Ovary (tissue), 3 donors: ENCODE data around the gene FOXE1.

Source experiments
- EP300 ChIP-seq: sonication (generic); formaldehyde crosslinking; IDR thresholded peaks from one replicate; pipeline ENCODE4 v1.6.1; 2017; ENCODE audit warnings: antibody characterized with exemption
- POLR2A ChIP-seq: fragments of 450-650 bp; IDR thresholded peaks from one replicate; pipeline ENCODE4 v1.6.1; 2017; ENCODE audit warnings: antibody characterized with exemption, mild to moderate bottlenecking, moderate library complexity
- TF ChIP-seq, protein P1 (sequence below), 3 donors: fragments of 450-650 bp in 2 of 3; fragments of 200-600 bp in 1 of 3; IDR thresholded peaks; one replicate each; pipeline versions ENCODE4 v1.5.1 to v1.8.0; 2016 to 2022; ENCODE audit warnings: antibody characterized with exemption in 3 of 3, mild to moderate bottlenecking in 1 of 3
- donor health status: DM: no; HTN: no; CAD: no.

DNA sequence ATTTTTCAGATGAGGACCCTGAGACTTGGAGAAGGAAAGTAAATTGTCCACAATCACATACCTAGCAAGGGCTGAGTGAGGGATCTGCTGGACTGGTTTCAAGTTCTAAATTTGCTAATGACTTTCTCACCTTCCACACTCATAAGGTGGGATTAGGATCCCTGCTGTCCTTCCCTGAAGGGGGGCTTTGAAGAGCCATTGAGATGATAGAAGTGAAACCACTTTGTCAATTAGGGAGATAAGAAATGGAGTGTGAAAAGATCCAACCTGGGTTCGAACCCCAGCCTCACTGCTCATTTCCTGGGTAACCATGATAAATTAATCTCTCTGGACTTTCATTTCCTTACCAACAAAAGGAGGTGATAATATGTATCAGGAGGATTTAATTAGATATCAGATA lies 32.7 kb upstream of the FOXE1 start:
- TF ChIP-seq, protein P1, sequence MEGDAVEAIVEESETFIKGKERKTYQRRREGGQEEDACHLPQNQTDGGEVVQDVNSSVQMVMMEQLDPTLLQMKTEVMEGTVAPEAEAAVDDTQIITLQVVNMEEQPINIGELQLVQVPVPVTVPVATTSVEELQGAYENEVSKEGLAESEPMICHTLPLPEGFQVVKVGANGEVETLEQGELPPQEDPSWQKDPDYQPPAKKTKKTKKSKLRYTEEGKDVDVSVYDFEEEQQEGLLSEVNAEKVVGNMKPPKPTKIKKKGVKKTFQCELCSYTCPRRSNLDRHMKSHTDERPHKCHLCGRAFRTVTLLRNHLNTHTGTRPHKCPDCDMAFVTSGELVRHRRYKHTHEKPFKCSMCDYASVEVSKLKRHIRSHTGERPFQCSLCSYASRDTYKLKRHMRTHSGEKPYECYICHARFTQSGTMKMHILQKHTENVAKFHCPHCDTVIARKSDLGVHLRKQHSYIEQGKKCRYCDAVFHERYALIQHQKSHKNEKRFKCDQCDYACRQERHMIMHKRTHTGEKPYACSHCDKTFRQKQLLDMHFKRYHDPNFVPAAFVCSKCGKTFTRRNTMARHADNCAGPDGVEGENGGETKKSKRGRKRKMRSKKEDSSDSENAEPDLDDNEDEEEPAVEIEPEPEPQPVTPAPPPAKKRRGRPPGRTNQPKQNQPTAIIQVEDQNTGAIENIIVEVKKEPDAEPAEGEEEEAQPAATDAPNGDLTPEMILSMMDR (IDR thresholded peaks at IDR 0.05): no peak
- TF ChIP-seq POLR2A (no peak), EP300 (no peak)
